HG03378 (cell line): Measurements from ENCODE around the gene FRMPD4.
"Not testable (repeated sequence)": the region's sequence is repeated elsewhere in the genome, so short reads cannot be mapped to it uniquely, and the experiment has no call there.

ENCODE experiments used
- ATAC-seq: cut with Tn5 transposase; IDR thresholded peaks from one replicate; pipeline ENCODE4 v1.9.1; 2021; ENCODE audit warnings: mild to moderate bottlenecking, moderate library complexity; ENCODE audit not compliant: unreplicated experiment

FRMPD4 gene

GRCh38 chrX:12494400-12495138, 356.3 kb downstream of the FRMPD4 start:
- ATAC-seq = no peak

- ATAC-seq = no peak
These were observed 358.1 kb downstream of the FRMPD4 start for GRCh38 chrX:12496343-12496742.

GRCh38 chrX:12497832-12498591, 359.7 kb downstream of the FRMPD4 start:
- no peak for ATAC-seq

GRCh38 chrX:12505127-12505526, 366.9 kb downstream of the FRMPD4 start:
- ATAC-seq = no peak

GRCh38 chrX:12515384-12515783, 377.1 kb downstream of the FRMPD4 start:
- ATAC-seq = peak; percentile 98

- ATAC-seq = no peak
These were observed 388.0 kb downstream of the FRMPD4 start for GRCh38 chrX:12526306-12526705.

GRCh38 chrX:12538096-12538495, 399.8 kb downstream of the FRMPD4 start:
- ATAC-seq = not testable (repeated sequence)

- ATAC-seq = not testable (repeated sequence)
These were observed 404.0 kb downstream of the FRMPD4 start for GRCh38 chrX:12542251-12542650.

GRCh38 chrX:12548341-12548740, 410.1 kb downstream of the FRMPD4 start:
- ATAC-seq = no peak

GRCh38 chrX:12548746-12549145, 410.5 kb downstream of the FRMPD4 start:
- no peak for ATAC-seq

- no peak for ATAC-seq
These were observed 415.9 kb downstream of the FRMPD4 start for GRCh38 chrX:12554206-12554605.

GRCh38 chrX:12563121-12563520, 424.8 kb downstream of the FRMPD4 start:
- ATAC-seq = no peak

GRCh38 chrX:12564221-12564620, 425.9 kb downstream of the FRMPD4 start:
- no peak for ATAC-seq

- no peak for ATAC-seq
These were observed 429.6 kb downstream of the FRMPD4 start for GRCh38 chrX:12567857-12568256.

GRCh38 chrX:12570859-12571501, 432.7 kb downstream of the FRMPD4 start:
- no peak for ATAC-seq

- ATAC-seq = no peak
These were observed 441.0 kb downstream of the FRMPD4 start for GRCh38 chrX:12579311-12579710.

- no peak for ATAC-seq
These were observed 442.3 kb downstream of the FRMPD4 start for GRCh38 chrX:12580548-12580947.

GRCh38 chrX:12581546-12581945, 443.3 kb downstream of the FRMPD4 start:
- ATAC-seq = no peak

GRCh38 chrX:12582649-12583048, 444.4 kb downstream of the FRMPD4 start:
- ATAC-seq = no peak

GRCh38 chrX:12583543-12583942, 445.3 kb downstream of the FRMPD4 start:
- no peak for ATAC-seq

- no peak for ATAC-seq
These were observed 457.4 kb downstream of the FRMPD4 start for GRCh38 chrX:12595720-12596119.

- no peak for ATAC-seq
These were observed 471.8 kb downstream of the FRMPD4 start for GRCh38 chrX:12610079-12610478.
